A673 (cell line): ENCODE measurements around the gene EIF4E3.

Experiments used
- CTCF ChIP-seq: fragments of 300-800, 200-600 bp; sonication (generic); conservative IDR thresholded peaks from 2 replicates; pipeline ENCODE4 v1.5.1; 2017; ENCODE audit warnings: low read depth, mild to moderate bottlenecking, antibody characterized with exemption, low read length, moderate library complexity, mixed read lengths
- EZH2 ChIP-seq: fragments of 200-600 bp; sonication (generic); IDR thresholded peaks from 2 replicates; pipeline ENCODE4 v1.6.1; 2017; ENCODE audit warnings: borderline replicate concordance, low read depth, mild to moderate bottlenecking, mixed read lengths, antibody characterized with exemption, low read length; ENCODE audit not compliant: poor library complexity, severe bottlenecking

GRCh38 chr3:71655061-71655460, 70.1 kb downstream of the EIF4E3 start:
- TF ChIP-seq CTCF (no peak), EZH2 (no peak)
